HEK293T (cell line): ENCODE data around the gene ARHGAP22.

ENCODE experiments used
- CTCF ChIA-PET: fragments of 350-600 bp; formaldehyde crosslinking; extraction: SDS; loops from one replicate; lab custom pipeline; 2021; ENCODE audit warnings: antibody characterized with exemption, inconsistent platforms; lab: Yijun Ruan, JAX
- POLR2A ChIA-PET: fragments of 350-600 bp; formaldehyde crosslinking; extraction: SDS; loops from one replicate; lab custom pipeline; 2020; ENCODE audit warnings: antibody characterized with exemption, inconsistent platforms; lab: Yijun Ruan, JAX
- DNase-seq: peaks from one replicate; pipeline ENCODE4 v3.0.0; 2012; ENCODE audit warnings: mixed read lengths; ENCODE audit errors: extremely low spot score
- ARNT ChIP-seq: fragments of 450-650 bp; IDR thresholded peaks from 2 replicates; pipeline ENCODE4 v1.6.1; 2017; ENCODE audit warnings: mild to moderate bottlenecking
- BHLHE40 ChIP-seq: fragments of 450-650 bp; IDR thresholded peaks from 2 replicates; pipeline ENCODE4 v1.6.1; 2016; ENCODE audit warnings: mild to moderate bottlenecking, moderate library complexity, borderline replicate concordance
- CTBP1 ChIP-seq: fragments of 450-650 bp; IDR thresholded peaks from 2 replicates; pipeline ENCODE4 v1.6.1; 2016; ENCODE audit warnings: borderline replicate concordance
- ELF4 ChIP-seq: fragments of 450-650 bp; IDR thresholded peaks from 2 replicates; pipeline ENCODE4 v1.6.1; 2017; ENCODE audit warnings: antibody characterized with exemption
- FOXA1 ChIP-seq: fragments of 450-650 bp; IDR thresholded peaks from 2 replicates; pipeline ENCODE4 v1.6.1; 2016; ENCODE audit warnings: mild to moderate bottlenecking
- FOXK2 ChIP-seq: fragments of 450-650 bp; IDR thresholded peaks from 2 replicates; pipeline ENCODE4 v1.6.1; 2016; ENCODE audit warnings: mild to moderate bottlenecking
- FOXM1 ChIP-seq: fragments of 450-650 bp; IDR thresholded peaks from 2 replicates; pipeline ENCODE4 v1.6.1; 2017; ENCODE audit warnings: mild to moderate bottlenecking, borderline replicate concordance
- HDGF ChIP-seq: fragments of 450-650 bp; IDR thresholded peaks from 2 replicates; pipeline ENCODE4 v1.6.1; 2017; ENCODE audit warnings: antibody characterized with exemption, borderline replicate concordance
- L3MBTL2 ChIP-seq: fragments of 450-650 bp; conservative IDR thresholded peaks from 2 replicates; pipeline ENCODE4 v1.6.1; 2016; ENCODE audit warnings: mild to moderate bottlenecking
- LEF1 ChIP-seq: fragments of 450-650 bp; IDR thresholded peaks from 2 replicates; pipeline ENCODE4 v1.6.1; 2017; ENCODE audit warnings: mild to moderate bottlenecking, borderline replicate concordance
- NFRKB ChIP-seq: fragments of 450-650 bp; IDR thresholded peaks from 2 replicates; pipeline ENCODE4 v1.6.1; 2016; ENCODE audit warnings: mild to moderate bottlenecking, moderate library complexity
- PKNOX1 ChIP-seq: fragments of 450-650 bp; IDR thresholded peaks from 2 replicates; pipeline ENCODE4 v1.6.1; 2016
- SP1 ChIP-seq: fragments of 450-650 bp; IDR thresholded peaks from 2 replicates; pipeline ENCODE4 v1.6.1; 2017
- SUZ12 ChIP-seq: fragments of 450-650 bp; IDR thresholded peaks from 2 replicates; pipeline ENCODE4 v1.6.1; 2016; ENCODE audit warnings: mild to moderate bottlenecking
- TARDBP ChIP-seq: fragments of 450-650 bp; IDR thresholded peaks from 2 replicates; pipeline ENCODE4 v1.6.1; 2016
- ZNF384 ChIP-seq: fragments of 450-650 bp; IDR thresholded peaks from 2 replicates; pipeline ENCODE4 v1.6.1; 2016

ARHGAP22 gene

GRCh38 chr10:48494073-48494472 is 110.8 kb downstream of the ARHGAP22 start:
- no peak for DNase-seq
- POLR2A ChIA-PET, result no interaction called here
- TF ChIP-seq ZNF384 (no peak), FOXA1 (no peak), FOXK2 (no peak)
- CTCF ChIA-PET, result no interaction called here

GRCh38 chr10:48493083-48493871 is 111.6 kb downstream of the ARHGAP22 start:
- POLR2A ChIA-PET, result no interaction called here
- DNase-seq, result no peak
- TF ChIP-seq SP1 (no peak), HDGF (no peak), BHLHE40 (no peak), TARDBP (no peak), ELF4 (no peak), PKNOX1 (no peak), NFRKB (no peak), ZNF384 (no peak), FOXM1 (no peak), FOXA1 (no peak), ARNT (no peak), FOXK2 (no peak), LEF1 (no peak), CTBP1 (no peak), L3MBTL2 (no peak)
- CTCF ChIA-PET, result no interaction called here

GRCh38 chr10:48492201-48492600 is 112.7 kb downstream of the ARHGAP22 start:
- POLR2A ChIA-PET, result no interaction called here
- TF ChIP-seq ZNF384, result no peak
- TF ChIP-seq BHLHE40, result no peak
- no peak for TF ChIP-seq FOXA1
- no peak for TF ChIP-seq L3MBTL2
- no peak for TF ChIP-seq TARDBP
- DNase-seq, result no peak
- CTCF ChIA-PET, result no interaction called here

GRCh38 chr10:48491392-48492139 is 113.3 kb downstream of the ARHGAP22 start:
- ChIA-PET CTCF (no interaction called here), POLR2A (no interaction called here)
- TF ChIP-seq FOXM1 (no peak), CTBP1 (no peak), NFRKB (no peak), ELF4 (no peak), TARDBP (no peak), FOXA1 (no peak)
- no peak for DNase-seq

GRCh38 chr10:48490946-48491345 is 113.9 kb downstream of the ARHGAP22 start:
- ChIA-PET POLR2A (no interaction called here), CTCF (no interaction called here)
- DNase-seq, result no peak
- no peak for TF ChIP-seq CTBP1
- TF ChIP-seq LEF1, result no peak
- no peak for TF ChIP-seq FOXM1
- no peak for TF ChIP-seq L3MBTL2
- TF ChIP-seq PKNOX1, result no peak
- TF ChIP-seq FOXA1, result no peak
- no peak for TF ChIP-seq FOXK2
- no peak for TF ChIP-seq SUZ12
- TF ChIP-seq NFRKB, result no peak
- TF ChIP-seq SP1, result no peak
- no peak for TF ChIP-seq ARNT
- no peak for TF ChIP-seq HDGF
- TF ChIP-seq ZNF384, result no peak
- TF ChIP-seq ELF4, result no peak
- no peak for TF ChIP-seq TARDBP
- no peak for TF ChIP-seq BHLHE40

- no peak for TF ChIP-seq BHLHE40
- TF ChIP-seq PKNOX1, result no peak
- no peak for TF ChIP-seq NFRKB
- no peak for TF ChIP-seq ELF4
- TF ChIP-seq FOXA1, result no peak
- ChIA-PET CTCF (no interaction called here), POLR2A (no interaction called here)
- no peak for DNase-seq
Observed at GRCh38 chr10:48490571-48490940, 114.3 kb downstream of the ARHGAP22 start.
